ENCODE results near the gene STH.

The STH gene

DNA sequence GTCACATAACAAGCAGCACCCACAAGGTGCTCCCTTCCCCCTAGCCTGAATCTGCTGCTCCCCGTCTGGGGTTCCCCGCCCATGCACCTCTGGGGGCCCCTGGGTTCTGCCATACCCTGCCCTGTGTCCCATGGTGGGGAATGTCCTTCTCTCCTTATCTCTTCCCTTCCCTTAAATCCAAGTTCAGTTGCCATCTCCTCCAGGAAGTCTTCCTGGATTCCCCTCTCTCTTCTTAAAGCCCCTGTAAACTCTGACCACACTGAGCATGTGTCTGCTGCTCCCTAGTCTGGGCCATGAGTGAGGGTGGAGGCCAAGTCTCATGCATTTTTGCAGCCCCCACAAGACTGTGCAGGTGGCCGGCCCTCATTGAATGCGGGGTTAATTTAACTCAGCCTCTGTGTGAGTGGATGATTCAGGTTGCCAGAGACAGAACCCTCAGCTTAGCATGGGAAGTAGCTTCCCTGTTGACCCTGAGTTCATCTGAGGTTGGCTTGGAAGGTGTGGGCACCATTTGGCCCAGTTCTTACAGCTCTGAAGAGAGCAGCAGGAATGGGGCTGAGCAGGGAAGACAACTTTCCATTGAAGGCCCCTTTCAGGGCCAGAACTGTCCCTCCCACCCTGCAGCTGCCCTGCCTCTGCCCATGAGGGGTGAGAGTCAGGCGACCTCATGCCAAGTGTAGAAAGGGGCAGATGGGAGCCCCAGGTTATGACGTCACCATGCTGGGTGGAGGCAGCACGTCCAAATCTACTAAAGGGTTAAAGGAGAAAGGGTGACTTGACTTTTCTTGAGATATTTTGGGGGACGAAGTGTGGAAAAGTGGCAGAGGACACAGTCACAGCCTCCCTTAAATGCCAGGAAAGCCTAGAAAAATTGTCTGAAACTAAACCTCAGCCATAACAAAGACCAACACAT is at the start of gene STH:
Gene STH (plus strand): TSS at position 264 of the 913 bp plus-strand sequence. CDS start 30 bp downstream, at position 294.
- Histone ChIP-seq H3K9me2 (replicated peaks; ENCODE audit: control insufficient read depth, low read length) (no peaks in the 10 kb centered on the region), H3K4me3 (ENCODE audit: low read length) (no peak within 1 kb of the TSS), H3K36me3 (ENCODE audit: control insufficient read depth, low read length) (no peaks in the 10 kb centered on the region), H3K27me3 (ENCODE audit: control insufficient read depth, low read length) (peaks cover 3% of the 10 kb centered on the region; the same call in 1 of the 2 replicates), H3F3A (ENCODE audit: control insufficient read depth, insufficient read depth) (no peaks in the 10 kb centered on the region), H3K4me1 (ENCODE audit: control insufficient read depth, low read length) (0 out of 2 replicates have a peak, but pooled peaks cover 3% of the 10 kb centered on the region), H3K79me2 (ENCODE audit: control insufficient read depth, low read length) (no peaks in the 10 kb centered on the region), H3K27ac (ENCODE audit: low read depth, low read length) (no peak within 1 kb of the TSS), H3K4me2 (ENCODE audit: low read length) (no peak within 1 kb of the TSS), H3K9me3 (ENCODE audit: control insufficient read depth, insufficient read depth, low read length) (no peaks in the 10 kb centered on the region), H4K20me1 (ENCODE audit: control insufficient read depth, insufficient read depth, low read depth, low read length) (no peaks in the 10 kb centered on the region; the same call in 1 of the 2 replicates)
- no peak for TF ChIP-seq EZH2phosphoT487 (IDR thresholded peaks at IDR 0.05; ENCODE audit: borderline replicate concordance, low read length)
- no peak for TF ChIP-seq CTCF (IDR thresholded peaks at IDR 0.05; ENCODE audit: low read depth, low read length, poor library complexity, severe bottlenecking)

DNA sequence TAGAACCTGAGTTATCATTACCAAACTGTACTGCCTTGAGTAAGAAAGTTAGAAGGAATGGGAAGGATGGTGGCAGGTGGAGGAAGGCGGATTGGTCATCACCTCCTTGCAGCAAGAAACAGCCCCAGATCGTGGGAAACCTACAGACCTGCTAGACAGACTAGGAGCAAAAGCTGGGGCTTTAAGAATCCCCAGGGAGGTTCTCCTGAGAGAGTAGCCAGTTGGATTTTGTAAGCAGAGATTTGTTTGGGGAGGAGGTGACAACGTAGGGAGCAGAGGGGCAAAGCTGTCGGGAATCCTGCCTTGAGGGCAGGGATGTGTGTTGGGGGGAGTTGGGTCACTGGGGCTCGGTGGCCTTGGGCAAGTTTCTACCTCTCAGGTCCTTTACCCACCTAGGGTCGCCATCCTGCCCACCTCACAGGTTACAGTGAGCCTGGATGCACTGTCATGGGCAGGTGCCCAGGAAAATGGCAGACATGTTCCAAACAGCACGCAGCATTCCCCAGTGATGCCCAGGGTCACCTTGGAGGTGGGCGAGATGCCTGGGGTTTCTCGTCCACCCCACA is 49.2 kb upstream of the STH start:
- H3K4me2 ChIP-seq (ENCODE audit: low read length) = no peak overlapping the region
- H3K4me3 ChIP-seq (ENCODE audit: low read length) = no peak overlapping the region
- H3K36me3 ChIP-seq (ENCODE audit: control insufficient read depth, low read length) = no peaks in the 10 kb centered on the region
- peaks cover 12% of the 10 kb centered on the region for H3K4me1 ChIP-seq (ENCODE audit: control insufficient read depth, low read length)
- no peaks in the 10 kb centered on the region for H3F3A ChIP-seq (ENCODE audit: control insufficient read depth, insufficient read depth)
- no peaks in the 10 kb centered on the region for H3K9me2 ChIP-seq (replicated peaks; ENCODE audit: control insufficient read depth, low read length)
- H4K20me1 ChIP-seq (ENCODE audit: control insufficient read depth, insufficient read depth, low read depth, low read length) = no peaks in the 10 kb centered on the region; the same call in 1 of the 2 replicates
- TF ChIP-seq CTCF (IDR thresholded peaks at IDR 0.05; ENCODE audit: low read depth, low read length, poor library complexity, severe bottlenecking) (no peak), EZH2phosphoT487 (IDR thresholded peaks at IDR 0.05; ENCODE audit: borderline replicate concordance, low read length) (no peak)
- H3K79me2 ChIP-seq (ENCODE audit: control insufficient read depth, low read length) = no peaks in the 10 kb centered on the region
- no peaks in the 10 kb centered on the region for H3K9me3 ChIP-seq (ENCODE audit: control insufficient read depth, insufficient read depth, low read length)
- peaks cover 37% of the 10 kb centered on the region for H3K27me3 ChIP-seq (ENCODE audit: control insufficient read depth, low read length)
- H3K27ac ChIP-seq (ENCODE audit: low read depth, low read length) = no peak overlapping the region

DNA sequence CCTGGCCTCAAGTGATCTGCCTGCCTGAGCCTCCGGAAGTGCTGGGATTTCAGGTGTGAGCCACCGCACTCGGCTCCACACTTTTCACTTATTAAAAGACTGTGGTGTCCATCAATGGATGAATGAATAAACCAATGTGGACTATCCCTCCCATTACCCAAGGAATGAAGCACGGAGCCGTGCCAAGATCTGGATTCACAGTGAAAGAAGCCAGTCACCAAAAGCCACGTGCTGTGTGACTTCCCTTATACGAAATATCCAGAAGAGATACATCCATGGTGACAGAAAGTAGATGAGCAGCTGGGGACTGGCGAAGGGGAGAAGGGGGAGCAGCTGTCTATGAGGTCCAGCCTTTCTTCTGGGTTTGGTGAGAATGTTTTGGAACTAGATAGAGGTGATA is 48.2 kb upstream of the STH start:
- Histone ChIP-seq H4K20me1 (ENCODE audit: control insufficient read depth, insufficient read depth, low read depth, low read length) (no peaks in the 10 kb centered on the region; the same call in 1 of the 2 replicates), H3K9me2 (replicated peaks; ENCODE audit: control insufficient read depth, low read length) (no peaks in the 10 kb centered on the region), H3F3A (ENCODE audit: control insufficient read depth, insufficient read depth) (no peaks in the 10 kb centered on the region), H3K4me3 (ENCODE audit: low read length) (no peak overlapping the region), H3K79me2 (ENCODE audit: control insufficient read depth, low read length) (no peaks in the 10 kb centered on the region), H3K27me3 (ENCODE audit: control insufficient read depth, low read length) (peaks cover 37% of the 10 kb centered on the region), H3K4me1 (ENCODE audit: control insufficient read depth, low read length) (peaks cover 12% of the 10 kb centered on the region), H3K27ac (ENCODE audit: low read depth, low read length) (no peak overlapping the region), H3K36me3 (ENCODE audit: control insufficient read depth, low read length) (no peaks in the 10 kb centered on the region), H3K4me2 (ENCODE audit: low read length) (no peak overlapping the region), H3K9me3 (ENCODE audit: control insufficient read depth, insufficient read depth, low read length) (no peaks in the 10 kb centered on the region)
- TF ChIP-seq CTCF (IDR thresholded peaks at IDR 0.05; ENCODE audit: low read depth, low read length, poor library complexity, severe bottlenecking) = no peak
- no peak for TF ChIP-seq EZH2phosphoT487 (IDR thresholded peaks at IDR 0.05; ENCODE audit: borderline replicate concordance, low read length)
